ENCODE measurements around the gene ST6GALNAC5. TPM values are rescaled to one million over a fixed set of nuclear protein-coding genes. Genes with fewer than 3 reads are reported as not detected.

ST6GALNAC5 gene
- total RNA-seq, 3 donors from 2014 or later: 0.38 to 3.8 (median 1.3) TPM

DNA sequence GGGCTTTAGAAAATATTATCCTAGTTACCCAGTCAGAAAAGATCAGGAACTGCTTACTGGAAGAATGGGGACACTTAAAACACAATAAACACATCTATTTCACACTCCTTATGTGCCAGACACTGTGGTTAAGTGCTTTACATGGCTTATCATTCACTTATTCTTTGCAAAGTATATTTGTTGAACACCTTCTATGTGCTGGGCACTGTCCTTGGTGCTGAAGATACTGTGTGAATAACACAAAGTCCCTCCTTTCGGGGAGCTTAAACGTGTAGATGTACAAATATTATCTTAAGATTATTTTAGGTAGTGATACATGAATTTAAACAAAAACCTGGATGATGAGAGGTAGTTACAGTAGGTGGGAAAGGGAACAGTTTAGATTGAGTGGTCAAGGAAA, 169.3 kb downstream of the ST6GALNAC5 start:
- Histone ChIP-seq H3K36me3 (ENCODE audit: low read depth) (no peaks in the 10 kb centered on the region), H3K9me3 (no peaks in the 10 kb centered on the region), H3K4me3 (no peak overlapping the region), H3K4me1 (ENCODE audit: low read depth) (no peaks in the 10 kb centered on the region)
- DNase-seq (peak in 1 of 3 donors; percentile 9), ATAC-seq (no peak)
- TF ChIP-seq, protein P1, sequence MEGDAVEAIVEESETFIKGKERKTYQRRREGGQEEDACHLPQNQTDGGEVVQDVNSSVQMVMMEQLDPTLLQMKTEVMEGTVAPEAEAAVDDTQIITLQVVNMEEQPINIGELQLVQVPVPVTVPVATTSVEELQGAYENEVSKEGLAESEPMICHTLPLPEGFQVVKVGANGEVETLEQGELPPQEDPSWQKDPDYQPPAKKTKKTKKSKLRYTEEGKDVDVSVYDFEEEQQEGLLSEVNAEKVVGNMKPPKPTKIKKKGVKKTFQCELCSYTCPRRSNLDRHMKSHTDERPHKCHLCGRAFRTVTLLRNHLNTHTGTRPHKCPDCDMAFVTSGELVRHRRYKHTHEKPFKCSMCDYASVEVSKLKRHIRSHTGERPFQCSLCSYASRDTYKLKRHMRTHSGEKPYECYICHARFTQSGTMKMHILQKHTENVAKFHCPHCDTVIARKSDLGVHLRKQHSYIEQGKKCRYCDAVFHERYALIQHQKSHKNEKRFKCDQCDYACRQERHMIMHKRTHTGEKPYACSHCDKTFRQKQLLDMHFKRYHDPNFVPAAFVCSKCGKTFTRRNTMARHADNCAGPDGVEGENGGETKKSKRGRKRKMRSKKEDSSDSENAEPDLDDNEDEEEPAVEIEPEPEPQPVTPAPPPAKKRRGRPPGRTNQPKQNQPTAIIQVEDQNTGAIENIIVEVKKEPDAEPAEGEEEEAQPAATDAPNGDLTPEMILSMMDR (IDR thresholded peaks at IDR 0.05): no peak
- intact Hi-C loops (cut with DNase I, micrococcal nuclease): no loop called here

GRCh38 chr1:77037038-77037437, 169.8 kb downstream of the ST6GALNAC5 start:
- no peaks in the 10 kb centered on the region for H3K9me3 ChIP-seq
- no peaks in the 10 kb centered on the region for H3K4me1 ChIP-seq (ENCODE audit: low read depth)
- no peak overlapping the region for H3K4me3 ChIP-seq
- intact Hi-C loops (cut with DNase I, micrococcal nuclease): no loop called here
- no peaks in the 10 kb centered on the region for H3K36me3 ChIP-seq (ENCODE audit: low read depth)
- TF ChIP-seq, protein P1 (IDR thresholded peaks at IDR 0.05): no peak
- DNase-seq (no peak), ATAC-seq (no peak)

DNA sequence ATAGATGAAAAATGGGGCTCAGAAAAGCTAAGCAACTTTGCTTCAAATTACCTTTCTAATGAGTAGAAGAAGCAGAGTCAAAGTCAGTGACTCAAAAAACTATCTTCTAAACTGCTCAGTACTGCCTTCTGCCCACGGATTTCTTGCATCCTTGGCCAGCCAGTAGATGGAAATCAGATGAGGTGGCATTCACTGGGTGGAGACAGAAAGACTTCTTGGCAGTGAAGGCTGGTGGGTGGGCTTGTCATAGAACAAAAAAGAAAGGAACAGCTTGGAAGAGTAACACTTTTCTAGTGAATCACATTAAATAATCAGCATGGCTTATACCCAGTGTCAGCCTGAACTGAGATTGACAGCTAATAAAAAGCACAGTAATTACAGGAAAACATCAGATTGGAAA, 170.7 kb downstream of the ST6GALNAC5 start:
- TF ChIP-seq, protein P1 (IDR thresholded peaks at IDR 0.05): no peak
- H3K9me3 ChIP-seq: no peaks in the 10 kb centered on the region
- DNase-seq: no peak
- ATAC-seq: no peak
- H3K4me1 ChIP-seq (ENCODE audit: low read depth): no peaks in the 10 kb centered on the region
- intact Hi-C loops (cut with DNase I, micrococcal nuclease): no loop called here
- no peak overlapping the region for H3K4me3 ChIP-seq
- H3K36me3 ChIP-seq (ENCODE audit: low read depth): no peaks in the 10 kb centered on the region

GRCh38 chr1:77039111-77039510, 171.8 kb downstream of the ST6GALNAC5 start:
- no peak overlapping the region for H3K4me3 ChIP-seq
- DNase-seq: no peak
- ATAC-seq: no peak
- no peaks in the 10 kb centered on the region for H3K36me3 ChIP-seq (ENCODE audit: low read depth)
- intact Hi-C loops (cut with DNase I, micrococcal nuclease): no loop called here
- no peaks in the 10 kb centered on the region for H3K4me1 ChIP-seq (ENCODE audit: low read depth)
- no peaks in the 10 kb centered on the region for H3K9me3 ChIP-seq
- TF ChIP-seq, protein P1 (IDR thresholded peaks at IDR 0.05): no peak

DNA sequence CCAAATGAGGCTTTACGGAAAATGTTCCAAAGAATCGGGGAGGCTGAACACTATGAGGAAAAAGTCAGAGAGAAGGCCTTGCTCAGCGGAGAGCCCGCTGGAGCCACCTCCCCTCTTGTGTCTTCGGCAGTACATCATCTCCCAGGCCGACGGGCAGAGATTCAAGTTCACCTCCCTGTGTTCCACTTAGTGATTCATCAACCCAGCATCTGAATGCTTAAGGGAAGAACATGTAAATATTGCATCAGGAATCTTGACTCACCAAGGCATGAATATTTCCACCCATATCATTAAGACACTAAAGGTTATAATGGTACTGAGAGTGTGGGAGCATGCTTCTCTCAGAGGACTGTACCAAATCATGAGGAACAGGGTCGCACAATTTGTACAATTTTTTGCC, 172.5 kb downstream of the ST6GALNAC5 start:
- Histone ChIP-seq H3K9me3 (no peaks in the 10 kb centered on the region), H3K36me3 (ENCODE audit: low read depth) (no peaks in the 10 kb centered on the region), H3K4me1 (ENCODE audit: low read depth) (no peaks in the 10 kb centered on the region), H3K4me3 (no peak overlapping the region)
- DNase-seq (peak in 1 of 3 donors; percentile 50), ATAC-seq (peak; percentile 34)
- TF ChIP-seq, protein P1 (IDR thresholded peaks at IDR 0.05): no peak
- intact Hi-C loops (cut with DNase I, micrococcal nuclease): no loop called here

DNA sequence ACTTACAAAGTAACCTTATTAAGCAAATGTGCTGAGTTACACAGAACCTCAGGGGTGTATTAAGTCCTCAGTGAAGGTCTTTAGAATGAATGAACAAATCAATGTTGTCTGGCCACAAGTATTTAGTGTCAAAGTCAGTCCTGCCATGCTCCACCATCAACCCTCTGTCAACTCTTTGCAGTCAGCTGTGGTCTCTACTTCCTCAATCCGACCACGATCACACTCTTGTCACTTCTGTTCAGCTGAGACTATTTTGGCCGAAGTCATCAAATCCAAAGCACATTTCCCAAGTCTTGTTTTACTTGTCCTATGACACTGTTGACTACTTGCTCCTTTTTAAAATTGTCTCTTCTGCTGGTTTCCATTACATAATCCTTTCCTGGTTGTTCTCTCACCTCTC, 173.5 kb downstream of the ST6GALNAC5 start:
- intact Hi-C loops (cut with DNase I, micrococcal nuclease): no loop called here
- DNase-seq: no peak
- TF ChIP-seq, protein P1 (IDR thresholded peaks at IDR 0.05): no peak
- Histone ChIP-seq H3K9me3 (no peaks in the 10 kb centered on the region), H3K4me3 (no peak overlapping the region), H3K36me3 (ENCODE audit: low read depth) (no peaks in the 10 kb centered on the region), H3K4me1 (ENCODE audit: low read depth) (no peaks in the 10 kb centered on the region)
- ATAC-seq: no peak

Measured in mucosa of descending colon (tissue), 3 donors.